HEK293T (cell line): ENCODE measurements around the gene UIMC1.

Source experiments
- ARNT ChIP-seq: fragments of 450-650 bp; IDR thresholded peaks from 2 replicates; pipeline ENCODE4 v1.6.1; 2017; ENCODE audit warnings: mild to moderate bottlenecking
- BHLHE40 ChIP-seq: fragments of 450-650 bp; IDR thresholded peaks from 2 replicates; pipeline ENCODE4 v1.6.1; 2016; ENCODE audit warnings: mild to moderate bottlenecking, moderate library complexity, borderline replicate concordance

DNA sequence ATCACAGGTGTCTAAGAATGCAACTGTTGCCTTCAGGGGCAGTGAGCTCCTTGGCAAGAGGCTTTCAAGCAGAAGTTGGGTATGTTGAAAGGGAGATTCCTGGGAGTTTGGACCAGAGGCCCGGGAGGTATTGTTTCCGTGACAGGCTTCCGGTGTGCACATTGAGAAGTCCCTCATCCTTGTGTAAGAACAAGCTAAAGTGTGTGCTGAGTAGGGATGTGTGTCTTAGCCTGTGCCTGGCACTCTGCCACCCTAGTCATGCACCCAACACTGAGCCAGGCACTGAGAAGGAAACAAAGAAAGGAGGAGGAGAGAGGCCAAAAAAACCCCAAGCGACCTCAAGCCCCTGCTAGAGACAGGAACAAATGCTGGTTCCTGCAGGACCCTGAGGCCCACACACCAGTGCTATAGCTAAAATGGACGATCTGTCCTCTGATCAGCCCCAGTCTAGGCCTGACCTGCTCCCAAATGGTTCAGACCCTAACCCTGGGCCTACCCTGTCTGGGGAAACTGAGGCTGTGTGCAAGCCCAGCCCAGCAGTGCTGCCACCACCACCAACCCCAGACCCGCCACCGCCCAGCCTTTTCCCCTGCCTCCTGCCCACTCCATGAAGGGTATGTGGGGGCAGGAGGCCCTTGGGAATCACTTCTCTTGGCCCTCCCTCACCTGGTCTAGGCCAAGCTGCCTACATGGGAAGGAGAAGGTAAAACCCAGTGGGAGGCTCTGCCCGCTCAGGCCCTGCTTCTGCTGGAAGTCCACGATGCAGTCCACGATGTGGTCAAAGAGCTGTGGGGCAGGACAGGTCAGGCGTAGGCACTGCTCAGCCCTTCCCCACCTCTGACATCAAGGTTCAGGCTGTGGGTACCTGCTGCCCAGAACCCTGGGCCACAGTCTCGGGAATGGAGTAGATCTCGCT is 120.0 kb downstream of the UIMC1 start:
- TF ChIP-seq ARNT (no peak), BHLHE40 (no peak)
